ENCODE results near the gene LTO1. TPM values are rescaled to one million over a fixed set of nuclear protein-coding genes. Genes with fewer than 3 reads are reported as not detected.

The LTO1 gene
- total RNA-seq, 1 donor from 2014 or later: 35.2 TPM

- peak; percentile 59 for DNase-seq (ENCODE audit: low spot score)
Measured at GRCh38 chr11:69657911-69658625, 17.1 kb downstream of the LTO1 start.

GRCh38 chr11:69657456-69657910 is 17.7 kb downstream of the LTO1 start:
- DNase-seq (ENCODE audit: low spot score): no peak

- DNase-seq (ENCODE audit: low spot score): no peak
Measured at GRCh38 chr11:69656536-69657455, 18.4 kb downstream of the LTO1 start.

GRCh38 chr11:69655479-69656428 is 19.4 kb downstream of the LTO1 start:
- DNase-seq (ENCODE audit: low spot score): no peak

- no peak for DNase-seq (ENCODE audit: low spot score)
Measured at GRCh38 chr11:69654660-69655478, 20.3 kb downstream of the LTO1 start.

GRCh38 chr11:69654001-69654659 is 21.0 kb downstream of the LTO1 start:
- no peak for DNase-seq (ENCODE audit: low spot score)

- no peak for DNase-seq (ENCODE audit: low spot score)
Measured at GRCh38 chr11:69653406-69653960, 21.7 kb downstream of the LTO1 start.

- DNase-seq (ENCODE audit: low spot score): no peak
Measured at GRCh38 chr11:69652999-69653398, 22.2 kb downstream of the LTO1 start.

GRCh38 chr11:69651834-69652620 is 23.1 kb downstream of the LTO1 start:
- DNase-seq (ENCODE audit: low spot score): no peak

- DNase-seq (ENCODE audit: low spot score): no peak
Measured at GRCh38 chr11:69650832-69651344, 24.3 kb downstream of the LTO1 start.

- DNase-seq (ENCODE audit: low spot score): no peak
Measured at GRCh38 chr11:69650081-69650831, 24.9 kb downstream of the LTO1 start.

GRCh38 chr11:69649576-69649900 is 25.6 kb downstream of the LTO1 start:
- no peak for DNase-seq (ENCODE audit: low spot score)

GRCh38 chr11:69648679-69649575 is 26.2 kb downstream of the LTO1 start:
- no peak for DNase-seq (ENCODE audit: low spot score)

GRCh38 chr11:69647761-69648497 is 27.2 kb downstream of the LTO1 start:
- DNase-seq (ENCODE audit: low spot score): no peak

- DNase-seq (ENCODE audit: low spot score): no peak
Measured at GRCh38 chr11:69647390-69647748, 27.8 kb downstream of the LTO1 start.
